Caco-2 (cell line): ENCODE measurements around the gene B3GAT1. TPM values are rescaled to one million over a fixed set of nuclear protein-coding genes. Genes with fewer than 3 reads are reported as not detected.

Experiments used
- BruUV-seq: library from RNA; stranded (reverse); fragments of 400-500 nt; replicated peaks from 2 replicates; lab custom pipeline; 2021; lab: Mats Ljungman, UMichigan
- CTCF ChIA-PET: fragments of 300-600 bp; sonication (Branson Sonifier 250); formaldehyde crosslinking; loops from one replicate; lab custom pipeline; 2022; ENCODE audit warnings: antibody characterized with exemption; lab: Charles Lee
- POLR2A ChIA-PET: fragments of 300-600 bp; sonication (Branson Sonifier 250); formaldehyde crosslinking; loops from one replicate; lab custom pipeline; 2022; ENCODE audit warnings: antibody characterized with exemption; lab: Charles Lee
- DNase-seq, 2 experiments: peaks; one replicate each; pipeline versions ENCODE4 v3.0.0 to v3.0.0-alpha.2; 2020 to 2022
- H3K27me3 ChIP-seq: replicated peaks from 2 replicates; pipeline ENCODE4 v1.6.0; 2011; ENCODE audit warnings: low read length; ENCODE audit not compliant: control insufficient read depth, insufficient read depth
- H3K36me3 ChIP-seq: 2 replicates; pipeline ENCODE4 v1.5.1; 2011; ENCODE audit warnings: low read length; ENCODE audit not compliant: control insufficient read depth, insufficient read depth
- H3K4me1 ChIP-seq: fragments of 250-450 bp; sonication (Bioruptor Pico); 2 replicates; pipeline ENCODE4 v1.5.1; 2020; ENCODE audit warnings: mild to moderate bottlenecking
- H3K4me3 ChIP-seq: 2 replicates; pipeline ENCODE4 v1.5.1; 2011; ENCODE audit warnings: low read depth, mild to moderate bottlenecking, control low read depth, low read length
- H3K9me3 ChIP-seq: fragments of 250-450 bp; sonication (Bioruptor Pico); 2 replicates; pipeline ENCODE4 v1.5.1; 2020; ENCODE audit warnings: mild to moderate bottlenecking, moderate library complexity
- H3K27ac Mint-ChIP-seq: one replicate; pipeline ENCODE4 v1.8.0; 2022; ENCODE audit warnings: mixed read lengths; ENCODE audit not compliant: unreplicated experiment
- H3K27me3 Mint-ChIP-seq: one replicate; pipeline ENCODE4 v1.8.0; 2022; ENCODE audit warnings: mixed read lengths; ENCODE audit not compliant: insufficient read depth, unreplicated experiment
- H3K36me3 Mint-ChIP-seq: one replicate; pipeline ENCODE4 v1.8.0; 2022; ENCODE audit warnings: mild to moderate bottlenecking, mixed read lengths; ENCODE audit not compliant: insufficient read depth, unreplicated experiment
- H3K4me1 Mint-ChIP-seq: one replicate; pipeline ENCODE4 v1.8.0; 2022; ENCODE audit warnings: low read depth, mixed read lengths; ENCODE audit not compliant: unreplicated experiment
- H3K4me3 Mint-ChIP-seq: one replicate; pipeline ENCODE4 v1.8.0; 2022; ENCODE audit warnings: mild to moderate bottlenecking, moderate library complexity, mixed read lengths; ENCODE audit not compliant: unreplicated experiment
- H3K9me3 Mint-ChIP-seq: one replicate; pipeline ENCODE4 v1.8.0; 2022; ENCODE audit warnings: mixed read lengths; ENCODE audit not compliant: unreplicated experiment
- intact Hi-C: fragments of 100-400 bp; cut with micrococcal nuclease; formaldehyde crosslinking; loops from one replicate; pipeline ENCODE4 v1.10.0; 2022; ENCODE audit not compliant: unreplicated experiment
- total RNA-seq: library from RNA; stranded (reverse); gene quantifications from 2 replicates; pipeline ENCODE4 v1.2.3, GENCODE V29; 2022
- TF ChIP-seq, protein P1 (sequence below), 2 experiments: fragments of 200-600 bp in 1 of 2; IDR thresholded peaks; 1 replicate in 1 of 2; 2 replicates in 1 of 2; pipeline versions ENCODE4 v1.5.1 to v1.8.0; 2011 to 2022; ENCODE audit warnings: antibody characterized with exemption in 1 of 2, control low read depth in 1 of 2, inconsistent platforms in 1 of 2, low read depth in 1 of 2, low read length in 1 of 2, mild to moderate bottlenecking in 1 of 2, moderate library complexity in 1 of 2; ENCODE audit not compliant: insufficient read depth in 1 of 2, severe bottlenecking in 1 of 2, unreplicated experiment in 1 of 2

B3GAT1 gene
- total RNA-seq, 1 experiment from 2014 or later = 0.11 TPM

DNA sequence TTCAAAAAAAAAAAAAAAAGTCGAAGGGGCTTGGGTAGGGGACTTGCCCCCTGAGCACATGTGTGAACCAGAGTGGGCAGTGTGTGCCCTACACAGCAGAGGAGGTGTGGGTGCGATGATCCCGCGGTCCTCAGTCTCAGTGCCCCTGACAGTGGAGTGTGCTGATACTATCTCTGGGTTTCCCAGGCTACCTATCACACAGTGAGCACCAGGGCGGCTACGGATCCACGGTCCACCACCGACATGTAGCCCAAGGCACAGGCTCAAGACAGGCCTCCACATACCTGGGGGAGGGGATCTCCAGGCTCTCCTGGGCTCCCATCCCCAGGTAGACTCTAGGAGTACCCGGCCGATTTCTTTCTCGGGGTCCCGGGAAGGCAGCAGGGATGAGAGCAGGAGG, 9.1 kb downstream of the B3GAT1 start:
- no peaks in the 10 kb centered on the region for H3K9me3 Mint-ChIP-seq
- peaks cover 5% of the 10 kb centered on the region; the same call in 1 of the 2 replicates for H3K27me3 ChIP-seq
- no peaks in the 10 kb centered on the region for H3K4me1 ChIP-seq
- no peak for DNase-seq
- no TSS peak for BruUV-seq
- no peak overlapping the region for H3K4me3 Mint-ChIP-seq
- H3K4me3 ChIP-seq = no peak overlapping the region
- H3K36me3 ChIP-seq = no peaks in the 10 kb centered on the region
- TF ChIP-seq, protein P1, sequence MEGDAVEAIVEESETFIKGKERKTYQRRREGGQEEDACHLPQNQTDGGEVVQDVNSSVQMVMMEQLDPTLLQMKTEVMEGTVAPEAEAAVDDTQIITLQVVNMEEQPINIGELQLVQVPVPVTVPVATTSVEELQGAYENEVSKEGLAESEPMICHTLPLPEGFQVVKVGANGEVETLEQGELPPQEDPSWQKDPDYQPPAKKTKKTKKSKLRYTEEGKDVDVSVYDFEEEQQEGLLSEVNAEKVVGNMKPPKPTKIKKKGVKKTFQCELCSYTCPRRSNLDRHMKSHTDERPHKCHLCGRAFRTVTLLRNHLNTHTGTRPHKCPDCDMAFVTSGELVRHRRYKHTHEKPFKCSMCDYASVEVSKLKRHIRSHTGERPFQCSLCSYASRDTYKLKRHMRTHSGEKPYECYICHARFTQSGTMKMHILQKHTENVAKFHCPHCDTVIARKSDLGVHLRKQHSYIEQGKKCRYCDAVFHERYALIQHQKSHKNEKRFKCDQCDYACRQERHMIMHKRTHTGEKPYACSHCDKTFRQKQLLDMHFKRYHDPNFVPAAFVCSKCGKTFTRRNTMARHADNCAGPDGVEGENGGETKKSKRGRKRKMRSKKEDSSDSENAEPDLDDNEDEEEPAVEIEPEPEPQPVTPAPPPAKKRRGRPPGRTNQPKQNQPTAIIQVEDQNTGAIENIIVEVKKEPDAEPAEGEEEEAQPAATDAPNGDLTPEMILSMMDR (IDR thresholded peaks at IDR 0.05; ENCODE audit: insufficient read depth in 1 of 2, low read depth in 1 of 2, low read length in 1 of 2, severe bottlenecking in 1 of 2, unreplicated experiment in 1 of 2) = no peak
- H3K36me3 Mint-ChIP-seq = no peaks in the 10 kb centered on the region
- H3K27me3 Mint-ChIP-seq = peaks cover 36% of the 10 kb centered on the region
- H3K9me3 ChIP-seq = no peaks in the 10 kb centered on the region
- CTCF ChIA-PET = interaction anchor here (1.6 kb wide), 1 partner anchor 10 kb away, joined by 7 read pairs; no protein-coding TSS in a partner anchor
- no peaks in the 10 kb centered on the region for H3K4me1 Mint-ChIP-seq
- intact Hi-C loops = no loop called here
- no peak overlapping the region for H3K27ac Mint-ChIP-seq
- POLR2A ChIA-PET = no interaction called here

DNA sequence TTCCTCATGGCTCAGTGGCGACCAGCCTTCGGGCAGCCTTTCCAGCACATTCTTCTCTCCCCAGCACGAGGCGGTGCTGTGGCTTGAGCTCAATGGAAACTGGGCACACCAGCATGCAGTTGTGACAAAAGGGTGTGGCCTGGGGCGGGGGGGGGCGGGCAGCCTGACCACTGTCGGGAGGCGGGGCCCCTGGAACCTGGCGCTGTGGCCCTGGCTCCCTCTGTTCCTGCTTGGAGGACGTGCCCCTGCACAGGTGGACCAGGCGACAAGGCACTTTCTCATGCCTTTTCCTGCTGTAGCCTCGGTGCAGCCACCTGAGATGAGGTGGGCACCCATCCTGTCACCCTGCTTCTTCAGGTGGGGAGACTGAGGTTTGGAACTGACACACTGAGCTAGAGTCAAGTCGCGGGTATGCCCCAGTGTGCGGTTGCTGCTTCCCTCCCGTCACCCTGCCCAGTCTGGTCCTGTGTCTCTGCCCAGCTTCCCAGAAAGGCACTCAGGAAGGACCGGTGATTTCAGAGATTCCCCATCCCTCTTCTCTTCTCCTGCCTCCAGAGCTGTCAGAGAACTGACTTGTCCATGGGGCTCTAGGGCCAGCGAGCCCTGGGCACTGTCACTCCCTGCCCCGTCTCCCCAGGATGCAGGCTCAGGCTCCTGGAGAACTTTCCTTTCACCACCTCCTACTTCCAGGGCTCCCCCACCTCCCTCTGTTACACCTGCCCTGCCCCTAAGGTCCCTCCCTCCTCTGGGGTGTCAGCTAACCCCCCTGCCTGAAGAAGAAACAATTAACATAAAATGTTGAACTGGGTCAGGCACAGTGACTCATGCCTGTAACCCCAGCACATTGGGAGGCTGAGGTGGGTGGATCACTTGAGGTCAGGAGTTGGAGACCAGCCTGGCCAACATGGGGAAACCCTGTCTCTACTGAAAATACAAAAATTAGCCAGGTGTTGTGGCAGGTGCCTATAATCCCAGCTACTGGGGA, 9.9 kb downstream of the B3GAT1 start:
- Mint-ChIP-seq H3K4me3 (no peak overlapping the region), H3K9me3 (no peaks in the 10 kb centered on the region), H3K36me3 (no peaks in the 10 kb centered on the region), H3K27me3 (peaks cover 30% of the 10 kb centered on the region), H3K4me1 (no peaks in the 10 kb centered on the region), H3K27ac (no peak overlapping the region)
- peaks cover 3% of the 10 kb centered on the region; the same call in 1 of the 2 replicates for H3K27me3 ChIP-seq
- TF ChIP-seq, protein P1 (IDR thresholded peaks at IDR 0.05; ENCODE audit: insufficient read depth in 1 of 2, low read depth in 1 of 2, low read length in 1 of 2, severe bottlenecking in 1 of 2, unreplicated experiment in 1 of 2) = no peak
- DNase-seq = no peak
- CTCF ChIA-PET = interaction anchor here (1.6 kb wide), 1 partner anchor 9 kb away, joined by 7 read pairs; no protein-coding TSS in a partner anchor
- intact Hi-C loops = no loop called here
- no peaks in the 10 kb centered on the region for H3K4me1 ChIP-seq
- no peaks in the 10 kb centered on the region for H3K36me3 ChIP-seq
- no peak overlapping the region for H3K4me3 ChIP-seq
- H3K9me3 ChIP-seq = no peaks in the 10 kb centered on the region
- POLR2A ChIA-PET = no interaction called here
- no TSS peak for BruUV-seq

DNA sequence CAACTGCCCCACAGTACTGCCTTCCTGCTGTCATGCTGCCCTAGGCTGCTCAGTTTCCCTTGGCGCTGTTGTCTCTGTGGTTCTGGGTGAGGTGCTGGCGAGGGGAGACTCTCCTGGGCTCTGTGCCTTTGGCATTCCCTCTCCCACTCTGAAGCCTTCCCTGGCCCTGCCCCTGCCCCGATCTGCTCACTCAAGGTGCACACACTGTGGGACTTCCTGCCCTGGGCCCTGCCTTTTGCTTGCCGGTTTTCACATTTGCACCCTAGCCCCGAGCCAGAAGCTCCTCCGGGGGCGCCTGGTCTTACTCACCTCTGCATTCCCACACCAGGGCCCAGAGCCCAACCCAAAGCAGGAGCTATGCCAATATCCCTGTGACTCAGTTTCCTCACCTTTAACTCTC, 12.0 kb downstream of the B3GAT1 start:
- intact Hi-C loops = no loop called here
- Histone ChIP-seq H3K4me1 (no peaks in the 10 kb centered on the region), H3K36me3 (no peaks in the 10 kb centered on the region), H3K9me3 (no peaks in the 10 kb centered on the region), H3K4me3 (no peak overlapping the region), H3K27me3 (peaks cover 3% of the 10 kb centered on the region; the same call in 1 of the 2 replicates)
- ChIA-PET POLR2A (no interaction called here), CTCF (no interaction called here)
- no TSS peak for BruUV-seq
- DNase-seq = no peak
- Mint-ChIP-seq H3K9me3 (no peaks in the 10 kb centered on the region), H3K4me1 (no peaks in the 10 kb centered on the region), H3K27me3 (peaks cover 22% of the 10 kb centered on the region), H3K36me3 (no peaks in the 10 kb centered on the region), H3K4me3 (no peak overlapping the region), H3K27ac (no peak overlapping the region)
- TF ChIP-seq, protein P1 (IDR thresholded peaks at IDR 0.05; ENCODE audit: insufficient read depth in 1 of 2, low read depth in 1 of 2, low read length in 1 of 2, severe bottlenecking in 1 of 2, unreplicated experiment in 1 of 2) = no peak
